SU-DHL-6 (cell line): Measurements from ENCODE around the gene ST6GALNAC4.

Experiments
- H2AFZ ChIP-seq: fragments of 200-600 bp; sonication (generic); 2 replicates; pipeline ENCODE4 v1.6.1; 2014; ENCODE audit warnings: low read depth, mild to moderate bottlenecking, moderate library complexity, mixed read lengths, antibody characterized with exemption, low read length; ENCODE audit not compliant: severe bottlenecking
- H3F3A ChIP-seq: fragments of 200-600 bp; shearing (Covaris generic); 2 replicates; pipeline ENCODE4 v1.6.0; 2016; ENCODE audit warnings: antibody characterized with exemption, mild to moderate bottlenecking; ENCODE audit not compliant: insufficient read depth
- H3K27ac ChIP-seq: fragments of 200-600 bp; sonication (generic); 2 replicates; pipeline ENCODE4 v1.5.1; 2016; ENCODE audit warnings: low read depth, mild to moderate bottlenecking, low read length, moderate library complexity, mixed read lengths
- H3K27me3 ChIP-seq: fragments of 200-600 bp; sonication (generic), shearing (Covaris generic); 2 replicates; pipeline ENCODE4 v1.6.0; 2014; ENCODE audit warnings: mild to moderate bottlenecking, low read length
- H3K36me3 ChIP-seq: fragments of 200-600 bp; sonication (generic); 2 replicates; pipeline ENCODE4 v1.6.1; 2014; ENCODE audit warnings: mild to moderate bottlenecking, low read length, mixed read lengths
- H3K4me2 ChIP-seq: fragments of 300-600, 200-600 bp; shearing (Covaris generic), sonication (generic); 2 replicates; pipeline ENCODE4 v1.6.0; 2014; ENCODE audit warnings: low read length, low read depth, mild to moderate bottlenecking; ENCODE audit not compliant: poor library complexity, severe bottlenecking
- H3K4me3 ChIP-seq: fragments of 200-600 bp; sonication (generic); 2 replicates; pipeline ENCODE4 v1.5.1; 2014; ENCODE audit warnings: antibody characterized with exemption, low read length, mild to moderate bottlenecking, mixed read lengths; ENCODE audit not compliant: insufficient read depth, poor library complexity, severe bottlenecking
- H3K79me2 ChIP-seq: fragments of 200-600 bp; sonication (generic); 2 replicates; pipeline ENCODE4 v1.6.1; 2014; ENCODE audit warnings: mild to moderate bottlenecking, low read length, moderate library complexity; ENCODE audit not compliant: insufficient read depth
- H3K9ac ChIP-seq: fragments of 200-600 bp; sonication (generic); 2 replicates; pipeline ENCODE4 v1.7.0; 2014; ENCODE audit warnings: mild to moderate bottlenecking, low read length
- H3K9me2 ChIP-seq: fragments of 200-600 bp; sonication (generic); replicated peaks from 2 replicates; pipeline ENCODE4 v1.6.1; 2014; ENCODE audit warnings: low read length; ENCODE audit not compliant: insufficient read depth
- H3K9me3 ChIP-seq: fragments of 200-600 bp; sonication (generic); 2 replicates; pipeline ENCODE4 v1.6.1; 2014; ENCODE audit warnings: low read length, mixed read lengths; ENCODE audit not compliant: insufficient read depth
- H4K20me1 ChIP-seq: fragments of 200-600 bp; sonication (generic); 2 replicates; pipeline ENCODE4 v1.6.1; 2014; ENCODE audit warnings: low read depth, mild to moderate bottlenecking, antibody characterized with exemption, low read length, moderate library complexity, mixed read lengths
- CTCF ChIP-seq: fragments of 200-600 bp; sonication (generic); IDR thresholded peaks from one replicate; pipeline ENCODE4 v1.5.1; 2017; ENCODE audit warnings: antibody characterized with exemption, mild to moderate bottlenecking, low read length, moderate library complexity; ENCODE audit not compliant: insufficient read depth, poor library complexity, severe bottlenecking
- EZH2phosphoT487 ChIP-seq: fragments of 200-600 bp; sonication (generic), shearing (Covaris generic); conservative IDR thresholded peaks from 2 replicates; pipeline ENCODE4 v1.6.1; 2018; ENCODE audit warnings: mild to moderate bottlenecking, antibody characterized with exemption, low read length, moderate library complexity, mixed read lengths

Gene ST6GALNAC4

GRCh38 chr9:127899128-127899943, 17.5 kb downstream of the ST6GALNAC4 start, which contains the start of gene ST6GALNAC6:
TSS of gene ST6GALNAC6 (minus strand) at chr9:127899603. CDS start at chr9:127897981, 1,622 bp downstream.
- Histone ChIP-seq H3K9me2 (no peaks in the 10 kb centered on the region), H2AFZ (peak within 1 kb of the TSS; percentile 68), H3F3A (0 out of 2 replicates have a peak, but pooled peaks cover 4% of the 10 kb centered on the region), H4K20me1 (no peaks in the 10 kb centered on the region), H3K27ac (no peak within 1 kb of the TSS), H3K79me2 (no peaks in the 10 kb centered on the region), H3K9me3 (no peaks in the 10 kb centered on the region), H3K9ac (peak within 1 kb of the TSS; percentile 65), H3K27me3 (no peaks in the 10 kb centered on the region), H3K4me2 (peak within 1 kb of the TSS; percentile 80), H3K36me3 (no peaks in the 10 kb centered on the region), H3K4me3 (peak within 1 kb of the TSS; percentile 70)
- TF ChIP-seq CTCF (no peak), EZH2phosphoT487 (no peak)

- no peaks in the 10 kb centered on the region for H3K36me3 ChIP-seq
- TF ChIP-seq CTCF: no peak
- no peak for TF ChIP-seq EZH2phosphoT487
- H3K9me3 ChIP-seq: peaks cover under 1% of the 10 kb centered on the region; the same call in 1 of the 2 replicates
- no peak overlapping the region for H3K27ac ChIP-seq
- H3F3A ChIP-seq: 0 out of 2 replicates have a peak, but pooled peaks cover 4% of the 10 kb centered on the region
- no peaks in the 10 kb centered on the region for H3K9me2 ChIP-seq
- peak overlapping the region; percentile 80 for H3K4me2 ChIP-seq
- no peaks in the 10 kb centered on the region for H4K20me1 ChIP-seq
- no peaks in the 10 kb centered on the region for H3K27me3 ChIP-seq
- peak overlapping the region; percentile 68 for H2AFZ ChIP-seq
- peak overlapping the region; percentile 65 for H3K9ac ChIP-seq
- peak overlapping the region; percentile 70 for H3K4me3 ChIP-seq
- H3K79me2 ChIP-seq: no peaks in the 10 kb centered on the region
Measured at GRCh38 chr9:127898433-127899127, 18.3 kb downstream of the ST6GALNAC4 start.

- Histone ChIP-seq H3K9ac (no peak overlapping the region), H3K27me3 (no peaks in the 10 kb centered on the region), H3K4me2 (no peak overlapping the region), H3F3A (0 out of 2 replicates have a peak, but pooled peaks cover 4% of the 10 kb centered on the region), H4K20me1 (no peaks in the 10 kb centered on the region), H3K79me2 (no peaks in the 10 kb centered on the region), H3K9me3 (peaks cover 10% of the 10 kb centered on the region), H3K36me3 (no peaks in the 10 kb centered on the region), H3K9me2 (no peaks in the 10 kb centered on the region), H2AFZ (no peak overlapping the region), H3K27ac (no peak overlapping the region), H3K4me3 (no peak overlapping the region)
- TF ChIP-seq CTCF (no peak), EZH2phosphoT487 (no peak)
Measured at GRCh38 chr9:127897193-127897692, 19.6 kb downstream of the ST6GALNAC4 start.
